T-helper 22 cell (primary cell): Measurements from ENCODE around the gene IMP3.

Experiments
- DNase-seq: peaks from one replicate; pipeline ENCODE4 v3.0.0-alpha.2; 2020; ENCODE audit warnings: low read depth

IMP3 gene

DNA sequence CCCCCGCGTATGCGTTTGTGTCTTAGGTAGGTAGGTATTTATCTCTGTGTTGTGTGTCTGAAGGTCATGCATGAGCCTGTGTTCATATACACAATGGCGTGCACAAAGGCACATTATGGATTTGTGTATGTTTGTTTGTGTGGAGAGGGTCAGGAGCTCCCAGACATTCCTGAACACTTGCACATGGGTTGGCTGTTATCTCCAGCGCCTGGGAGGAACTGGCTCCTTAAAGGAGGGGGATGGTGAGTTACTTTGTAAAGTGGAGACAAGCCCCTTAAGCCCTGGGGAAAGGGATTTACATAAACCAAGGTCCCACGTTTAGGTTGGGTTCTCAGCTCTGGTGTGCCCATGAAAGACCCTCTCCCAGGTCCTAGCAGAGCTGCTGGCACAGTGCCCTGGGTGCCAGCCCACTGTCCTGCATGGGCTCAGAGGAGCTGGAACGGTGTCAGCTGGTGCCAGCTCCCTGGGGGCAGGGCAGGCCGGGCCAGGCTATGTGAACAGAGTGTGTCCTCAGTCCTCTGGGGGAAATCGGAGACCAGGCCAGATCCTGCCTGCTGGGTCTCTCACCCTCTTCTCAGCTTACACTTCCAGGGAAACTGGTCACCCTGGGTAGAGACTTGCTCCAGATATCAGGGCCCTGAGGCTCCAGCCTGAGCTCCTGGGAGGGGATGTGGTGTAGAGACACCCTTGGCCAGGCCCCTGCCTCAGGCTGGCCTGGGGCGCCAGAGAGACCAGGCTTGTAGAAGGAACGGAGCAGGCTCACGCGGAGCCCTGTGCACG lies 32.8 kb upstream of the IMP3 start:
- no peak for DNase-seq

- no peak for DNase-seq
These were observed 31.9 kb upstream of the IMP3 start for GRCh38 chr15:75671730-75672602.

- no peak for DNase-seq
These were observed 29.8 kb upstream of the IMP3 start for GRCh38 chr15:75669879-75670212.

DNA sequence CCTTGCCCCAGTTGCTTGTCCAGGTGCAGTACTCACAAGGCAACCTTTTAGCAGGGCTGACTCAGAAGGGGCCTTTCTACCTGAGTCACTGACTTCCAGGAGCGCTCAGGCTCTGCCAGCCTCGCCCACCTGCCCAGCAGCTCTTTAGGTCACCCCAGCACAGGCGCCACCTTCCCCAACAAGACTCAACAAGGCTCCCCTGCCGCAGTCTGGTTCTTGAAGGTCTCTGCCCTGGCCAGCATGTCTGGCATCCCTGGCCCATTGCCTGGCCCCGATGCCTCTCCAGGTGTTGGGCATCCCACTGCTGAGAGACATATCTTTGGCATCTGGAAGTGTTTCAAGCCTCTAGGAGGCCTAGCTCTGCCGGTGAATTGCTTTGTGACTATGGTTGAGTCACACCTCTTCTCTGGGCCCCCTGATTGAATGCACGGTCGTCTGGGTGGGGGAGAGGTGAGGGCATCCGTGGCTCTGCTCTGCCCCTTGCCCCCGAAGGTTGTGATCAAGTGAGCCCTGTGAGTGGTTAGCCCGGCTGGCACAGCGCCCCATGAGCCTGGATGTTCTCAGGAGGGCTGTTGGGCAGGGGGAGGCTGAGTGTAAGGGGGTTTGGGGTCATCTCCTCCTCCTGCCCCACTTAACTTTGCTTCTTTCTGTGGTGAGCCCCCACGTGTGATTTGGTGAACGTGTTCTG lies 29.3 kb upstream of the IMP3 start:
- no peak for DNase-seq

GRCh38 chr15:75666823-75667501 lies 26.9 kb upstream of the IMP3 start:
- no peak for DNase-seq

- DNase-seq: no peak
These were observed 24.0 kb upstream of the IMP3 start for GRCh38 chr15:75663931-75664421.

DNA sequence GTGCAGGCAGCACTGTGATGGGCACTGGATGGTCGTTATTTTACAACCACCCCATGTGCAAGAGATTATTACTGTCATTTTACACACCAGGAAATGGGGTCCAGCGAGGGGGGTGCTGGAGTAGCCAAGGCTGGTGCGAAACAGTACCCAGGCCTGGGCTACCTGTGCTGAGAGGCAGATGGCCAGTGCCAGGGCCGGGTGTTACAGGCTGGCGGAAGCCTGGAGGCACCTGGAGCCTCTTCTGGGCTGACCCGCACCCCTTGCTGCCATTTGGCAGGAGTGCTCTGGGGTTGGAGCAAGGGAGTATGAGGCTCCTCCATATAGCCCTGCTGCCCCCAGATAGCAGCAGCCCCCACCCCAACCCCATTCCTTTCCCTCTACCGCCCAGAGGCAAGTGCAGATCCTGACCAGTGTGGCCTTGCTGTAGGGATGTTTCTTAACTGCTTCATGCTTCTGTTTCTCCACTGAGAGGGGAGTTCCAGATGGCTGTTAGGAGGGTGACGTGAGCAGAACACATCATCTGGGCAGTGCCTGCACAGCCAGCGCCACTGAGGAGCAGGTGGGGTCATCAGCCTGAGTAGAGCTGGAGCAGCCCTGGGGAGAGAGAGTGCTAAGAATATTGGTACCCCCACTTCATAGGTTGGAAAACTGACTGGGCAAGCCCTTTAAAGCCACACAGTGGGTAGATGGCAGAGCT lies 22.9 kb upstream of the IMP3 start:
- DNase-seq: no peak

DNA sequence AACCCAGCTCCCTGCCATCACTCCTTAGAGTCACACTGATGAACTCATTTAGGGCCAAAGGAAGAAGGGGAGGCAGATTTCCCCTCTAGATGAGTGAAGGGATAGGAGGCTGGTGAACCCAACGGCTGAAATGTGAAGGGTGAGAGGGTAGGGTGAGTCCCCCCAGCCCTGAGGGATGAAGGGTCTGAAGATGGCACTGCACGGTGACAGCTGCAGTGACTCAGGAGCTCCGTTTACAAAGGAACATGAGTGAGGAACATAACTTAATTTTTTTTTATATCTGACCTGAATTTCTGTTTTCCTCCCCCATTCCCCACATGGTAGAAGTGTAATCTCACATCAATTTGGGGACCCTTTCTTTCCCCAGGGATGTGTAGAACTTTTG lies 21.7 kb upstream of the IMP3 start:
- no peak for DNase-seq

GRCh38 chr15:75661100-75661755 lies 21.2 kb upstream of the IMP3 start:
- DNase-seq: no peak

DNA sequence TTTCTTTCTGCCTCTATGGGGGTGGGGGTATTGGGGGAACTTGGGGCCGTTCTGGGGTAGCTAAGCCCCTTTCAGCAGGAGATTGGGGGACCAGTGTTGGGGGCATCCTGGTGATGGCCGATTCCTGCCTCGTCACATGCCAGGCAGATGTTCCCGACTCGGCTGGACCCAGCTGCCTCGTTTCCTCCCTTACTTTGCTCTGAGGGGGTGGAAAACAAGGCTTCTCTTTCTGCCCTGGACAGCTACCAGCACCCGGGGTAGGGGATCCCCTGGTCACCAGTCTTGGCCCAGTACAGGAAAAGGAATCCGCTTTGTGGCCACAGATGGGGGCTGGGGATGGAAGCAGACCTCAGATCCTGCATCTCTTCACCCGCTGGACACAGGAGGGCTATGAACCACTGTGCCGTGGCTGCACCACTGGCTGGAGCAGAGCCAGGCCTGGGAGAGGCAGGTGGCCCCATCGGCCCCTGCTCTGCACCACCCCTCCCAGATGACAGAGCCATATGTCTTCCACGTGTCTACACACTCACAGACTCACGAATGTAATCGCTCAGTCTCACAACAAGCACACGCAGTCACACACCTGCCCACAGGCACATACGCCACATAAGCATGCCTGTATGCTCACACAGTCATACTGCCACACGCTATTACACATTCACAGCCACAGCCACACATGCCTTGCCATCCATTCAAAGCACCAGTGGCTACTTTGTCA lies 20.1 kb upstream of the IMP3 start:
- DNase-seq: no peak

GRCh38 chr15:75659141-75659771 lies 19.2 kb upstream of the IMP3 start:
- no peak for DNase-seq

GRCh38 chr15:75656813-75657212 lies 16.8 kb upstream of the IMP3 start:
- DNase-seq: no peak

DNA sequence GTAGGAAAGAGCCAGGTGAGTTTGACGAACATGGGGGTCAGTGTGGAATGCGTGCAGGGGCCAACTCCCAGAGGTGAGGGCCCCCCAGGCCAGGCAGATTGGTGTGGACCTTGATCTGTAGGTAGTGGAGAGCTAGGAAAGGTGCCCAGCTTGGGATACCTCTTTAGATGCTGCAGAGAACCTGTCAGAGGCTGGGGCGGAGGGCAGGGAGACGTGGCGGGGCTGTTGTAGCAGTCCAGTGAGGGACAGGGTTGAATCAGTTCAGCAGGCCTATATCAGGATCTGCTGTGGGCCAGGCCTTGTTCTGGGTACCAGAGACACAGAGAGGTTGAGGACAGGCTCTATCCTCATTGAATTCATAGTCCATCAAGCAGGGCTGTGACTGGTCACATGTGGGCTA lies 16.3 kb upstream of the IMP3 start:
- no peak for DNase-seq

GRCh38 chr15:75655931-75656330 lies 15.9 kb upstream of the IMP3 start:
- no peak for DNase-seq

GRCh38 chr15:75654201-75654907 lies 14.3 kb upstream of the IMP3 start:
- no peak for DNase-seq

DNA sequence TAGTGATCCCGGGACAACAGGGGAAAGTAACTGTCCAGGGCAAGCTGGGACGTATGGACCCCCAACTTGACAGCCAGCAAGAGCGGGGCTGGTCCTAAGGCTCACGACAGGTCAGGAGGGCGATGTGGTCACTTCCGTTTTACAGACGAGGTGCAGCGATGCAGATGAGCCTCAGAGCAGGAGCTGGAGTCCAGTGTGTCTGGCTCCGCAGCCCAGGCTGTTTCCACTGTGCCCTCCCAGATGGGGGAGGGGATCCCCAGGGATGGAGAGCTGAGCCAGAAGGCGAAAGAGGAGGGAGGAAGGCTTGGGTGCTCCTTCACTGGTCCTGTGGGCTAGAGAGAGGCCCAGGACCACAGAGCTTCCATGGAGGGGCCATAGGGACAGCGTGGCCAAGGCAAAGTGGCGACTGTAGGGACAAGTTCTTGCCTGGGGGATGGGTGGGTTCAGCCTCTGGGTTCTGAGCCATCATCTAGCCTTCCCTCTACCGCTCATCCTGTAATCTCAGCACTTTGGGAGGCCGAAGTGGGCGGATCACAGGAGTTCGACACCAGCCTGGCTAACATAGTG lies 13.4 kb upstream of the IMP3 start:
- no peak for DNase-seq

DNA sequence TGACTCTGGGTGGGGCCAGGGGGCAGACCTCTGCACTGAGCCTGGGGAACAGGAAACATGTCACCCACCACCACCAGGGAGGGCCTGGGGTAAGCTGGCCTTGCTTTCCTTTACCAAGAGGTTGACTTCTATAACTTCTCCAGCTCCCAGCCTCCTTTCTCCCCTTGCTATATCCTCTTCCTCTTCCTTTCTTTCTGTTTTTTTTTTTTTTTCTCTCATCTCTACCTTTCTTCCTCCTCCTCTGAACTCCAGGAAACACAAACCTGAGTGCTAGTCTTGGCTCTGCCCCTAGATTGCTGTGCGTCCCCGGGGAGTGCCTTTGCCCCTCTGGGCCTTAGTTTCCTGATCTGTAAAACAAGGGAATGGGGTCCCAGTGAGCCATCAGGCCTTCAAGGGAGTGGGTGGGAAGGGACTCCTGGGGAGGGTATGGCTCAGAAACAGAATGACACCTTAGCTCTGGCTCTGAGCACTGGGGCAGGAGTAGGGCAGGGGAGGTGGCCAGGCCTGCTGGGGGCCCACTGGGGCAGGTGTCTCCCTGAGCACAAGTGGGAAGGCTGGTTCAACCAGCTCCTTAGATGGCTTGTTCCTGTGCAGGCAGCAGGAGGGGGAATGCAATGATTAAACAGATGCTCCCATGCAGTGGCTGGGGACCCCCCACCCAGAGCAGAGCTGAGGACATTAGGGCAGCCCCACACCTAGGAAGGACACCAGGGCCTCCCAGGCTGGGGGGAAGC lies 12.0 kb upstream of the IMP3 start:
- DNase-seq: no peak
